Stimulated activated CD4-positive, alpha-beta T cell treated with anti-CD3 and anti-CD28 coated beads, Interleukin-12 subunit alpha, Interleukin-12 subunit beta, amount 100 ng/mL, for 24 hours (primary cell): Measurements from ENCODE around the gene PIK3C2G.
"Not testable (repeated sequence)": the region's sequence is repeated elsewhere in the genome, so short reads cannot be mapped to it uniquely, and the experiment has no call there.

Experiments used
- DNase-seq, 2 experiments: peaks; one replicate each; pipeline ENCODE4 v3.0.0-alpha.2; 2020; ENCODE audit warnings: low read depth in 2 of 2

Gene PIK3C2G

DNA sequence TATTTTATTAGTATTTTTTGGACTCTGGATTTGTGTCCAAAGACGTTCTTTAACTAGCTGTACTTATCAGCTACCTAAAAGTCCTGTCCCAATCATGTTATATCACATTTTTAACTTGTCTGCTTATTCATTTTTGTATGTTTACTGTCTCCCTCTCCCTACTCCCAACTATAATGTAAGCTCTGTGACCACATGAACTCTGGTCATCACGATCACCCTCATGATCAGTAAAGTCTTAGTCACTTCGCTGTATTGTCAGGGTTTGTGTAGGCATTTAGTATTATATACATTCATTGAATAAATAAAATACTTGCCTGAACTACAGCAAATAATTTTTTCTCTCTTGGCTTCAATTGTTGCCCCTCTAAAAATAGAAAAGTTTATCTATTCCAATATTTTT lies 211.0 kb downstream of the PIK3C2G start:
- no peak for DNase-seq

DNA sequence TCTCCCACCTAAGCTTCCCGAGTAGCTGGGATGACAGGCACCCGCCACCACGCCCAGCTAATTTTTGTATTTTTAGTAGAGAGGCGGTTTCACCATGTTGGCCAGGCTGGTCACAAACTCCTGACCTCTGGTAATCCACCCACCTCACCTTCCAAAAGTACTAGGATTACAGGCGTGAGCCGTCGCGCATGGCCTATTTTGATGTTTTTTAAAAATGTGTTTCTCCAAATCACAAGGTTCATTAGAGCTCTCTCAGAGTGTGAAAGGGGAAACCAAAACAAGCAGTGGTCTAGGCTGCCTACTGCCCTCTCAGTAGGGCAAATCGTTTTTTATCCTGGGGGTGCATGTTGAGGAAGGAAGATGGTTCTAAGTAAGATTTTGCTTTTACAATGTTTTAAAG lies 211.5 kb downstream of the PIK3C2G start:
- no peak for DNase-seq

DNA sequence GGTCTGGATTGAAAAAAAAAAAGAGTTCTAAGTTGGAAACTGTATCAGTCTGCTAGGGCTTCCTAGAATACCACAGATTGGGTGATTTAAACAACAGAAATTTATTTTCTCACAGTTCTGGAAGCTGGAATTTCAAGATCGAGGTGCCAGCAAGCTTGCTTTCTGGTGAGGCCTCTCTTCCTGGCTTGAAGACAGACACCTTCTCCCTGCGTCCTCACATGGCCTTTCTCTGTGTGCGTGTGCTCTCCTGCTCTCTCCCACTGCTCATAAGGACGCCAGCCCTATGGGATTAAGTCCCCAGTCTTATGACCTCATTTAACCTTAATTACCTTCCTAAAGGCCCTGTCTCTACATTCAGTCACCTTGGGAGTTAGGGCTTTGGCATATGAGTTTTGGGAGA lies 215.5 kb downstream of the PIK3C2G start:
- DNase-seq = no peak

DNA sequence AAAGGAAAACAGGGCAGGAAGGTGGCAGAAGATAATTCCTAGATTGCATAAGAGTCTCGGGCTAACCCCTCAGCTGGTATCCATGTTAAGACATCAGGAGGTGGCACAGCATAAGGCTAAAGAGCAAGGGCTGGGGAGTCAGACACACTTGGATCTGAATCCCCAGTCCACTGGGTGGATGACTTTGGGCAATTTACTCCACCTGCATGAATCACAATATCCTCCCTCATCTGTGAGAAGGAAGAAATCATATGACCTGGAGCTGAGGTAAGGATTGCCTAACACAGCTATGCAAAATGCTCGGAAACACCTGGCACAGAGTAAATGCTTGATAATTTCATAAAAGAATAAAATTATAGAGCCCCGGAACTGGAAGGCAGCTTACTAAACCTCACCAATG lies 217.9 kb downstream of the PIK3C2G start:
- DNase-seq = no peak

DNA sequence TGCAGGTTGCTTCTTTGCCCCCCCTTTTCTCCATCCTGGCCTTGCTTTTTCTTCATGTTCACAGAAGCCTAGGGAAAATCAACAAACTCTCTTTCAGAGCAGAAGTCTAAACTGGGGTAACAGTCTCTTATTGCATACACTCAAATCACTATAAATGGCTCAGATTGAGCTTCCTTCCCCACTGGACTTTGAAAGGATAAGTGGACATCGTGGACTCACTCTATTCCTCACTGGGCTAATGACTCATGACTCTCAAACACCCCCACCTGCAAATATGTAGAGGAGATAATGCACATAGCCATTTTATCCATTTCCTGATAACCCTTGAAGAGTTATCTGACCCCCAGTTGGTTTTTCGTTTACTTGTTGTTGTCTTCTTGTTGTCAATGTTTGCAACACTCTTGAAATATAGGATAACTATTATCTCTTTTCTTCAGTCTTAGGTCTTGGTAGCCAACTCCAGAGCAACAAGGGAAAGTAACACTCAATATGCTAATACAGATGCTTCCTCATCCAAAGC lies 221.3 kb downstream of the PIK3C2G start:
- no peak for DNase-seq

DNA sequence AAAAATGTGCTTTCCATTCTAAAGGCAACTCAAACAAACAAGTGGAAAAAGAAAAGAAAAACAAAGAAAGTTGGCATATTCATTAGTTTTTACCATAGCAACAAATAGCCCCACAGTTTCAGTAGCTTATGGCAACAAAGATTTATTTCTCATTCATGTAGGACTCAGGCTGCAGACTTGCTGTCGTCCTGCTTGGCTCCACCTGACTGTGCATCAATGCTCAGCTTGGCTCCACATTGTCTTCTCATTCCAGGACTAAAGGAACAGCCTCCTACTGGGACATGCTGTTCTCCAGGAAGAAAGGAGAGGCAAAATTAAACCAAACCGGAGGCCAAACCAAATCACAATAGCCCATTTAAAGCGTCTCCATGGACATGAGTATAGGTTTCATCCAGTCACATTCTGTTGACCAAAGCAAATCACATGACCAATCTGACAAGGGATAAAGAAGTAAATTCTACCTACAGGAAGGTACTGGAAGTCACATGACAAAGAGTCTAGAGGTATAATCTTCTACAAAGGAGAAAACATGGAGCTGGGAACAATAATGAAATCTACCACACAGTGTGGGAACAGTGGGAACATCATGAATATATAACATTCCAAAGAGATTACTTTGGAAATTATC lies 222.5 kb downstream of the PIK3C2G start:
- DNase-seq = no peak

DNA sequence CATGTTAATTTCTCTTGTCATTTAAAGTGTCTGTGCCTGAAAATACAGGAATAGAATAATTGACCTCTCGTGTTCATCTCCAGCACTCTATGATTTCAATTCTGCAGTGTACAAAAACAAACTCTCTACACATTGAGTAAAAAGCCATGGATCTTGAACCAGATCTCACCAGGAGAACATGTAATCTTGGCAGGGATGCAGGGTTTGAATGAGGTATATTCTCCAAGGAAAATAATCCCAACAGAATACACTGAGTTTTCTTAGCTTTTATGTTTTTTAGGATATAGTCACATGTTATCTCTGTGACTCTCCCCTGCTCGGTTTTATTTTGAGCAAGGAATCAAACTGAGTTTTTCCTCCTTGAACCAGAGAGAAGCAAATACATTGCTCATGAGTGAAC lies 224.7 kb downstream of the PIK3C2G start:
- no peak for DNase-seq

DNA sequence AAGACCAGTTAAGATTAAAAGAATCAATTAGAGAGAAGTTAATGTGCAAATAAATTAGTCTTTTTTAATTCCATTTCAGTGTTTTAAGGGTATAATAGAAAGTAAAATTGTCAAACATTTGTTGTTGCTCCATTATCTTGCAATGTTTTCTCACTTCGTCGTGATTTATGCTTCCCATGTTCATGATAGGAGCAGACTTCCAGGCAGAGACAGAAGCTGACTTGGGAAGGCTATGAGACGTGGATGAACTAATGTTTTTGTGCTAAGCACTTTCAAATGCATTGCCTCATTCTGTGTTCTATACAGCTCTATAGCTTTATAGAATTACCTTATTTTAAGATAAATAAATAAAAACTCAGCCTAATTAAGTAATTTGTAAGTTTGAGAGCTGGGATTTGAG lies 226.2 kb downstream of the PIK3C2G start:
- DNase-seq = no peak

DNA sequence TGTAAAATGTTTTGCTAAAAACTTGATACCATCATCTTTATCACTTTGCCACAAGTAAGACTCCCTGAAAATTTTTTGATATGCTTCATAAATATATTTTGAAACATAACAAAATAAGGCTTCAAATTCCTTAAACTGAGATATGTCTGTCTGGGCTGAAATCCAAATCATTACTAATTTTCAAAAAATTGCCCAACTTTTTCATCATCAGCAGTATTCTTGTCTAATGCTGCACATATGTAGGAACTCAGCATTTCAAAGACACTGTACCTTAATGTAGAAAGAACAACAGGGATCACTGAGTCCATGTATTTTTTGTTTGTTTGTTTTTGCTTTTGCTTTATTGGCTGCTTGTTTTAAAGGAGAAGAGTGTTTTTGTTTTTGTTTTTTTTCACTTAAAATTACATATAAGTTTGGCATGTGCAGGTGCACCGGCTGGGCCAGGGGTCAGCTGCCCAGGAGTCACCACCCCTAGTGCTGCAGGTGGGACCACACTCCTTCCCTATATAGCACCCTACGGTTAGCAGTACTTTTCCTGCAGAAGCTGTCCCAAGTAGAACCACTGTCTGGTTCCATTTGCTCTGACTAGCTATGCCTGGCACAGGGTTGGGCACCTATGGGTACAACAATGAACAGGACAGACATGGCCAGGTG lies 231.2 kb downstream of the PIK3C2G start:
- DNase-seq = no peak

DNA sequence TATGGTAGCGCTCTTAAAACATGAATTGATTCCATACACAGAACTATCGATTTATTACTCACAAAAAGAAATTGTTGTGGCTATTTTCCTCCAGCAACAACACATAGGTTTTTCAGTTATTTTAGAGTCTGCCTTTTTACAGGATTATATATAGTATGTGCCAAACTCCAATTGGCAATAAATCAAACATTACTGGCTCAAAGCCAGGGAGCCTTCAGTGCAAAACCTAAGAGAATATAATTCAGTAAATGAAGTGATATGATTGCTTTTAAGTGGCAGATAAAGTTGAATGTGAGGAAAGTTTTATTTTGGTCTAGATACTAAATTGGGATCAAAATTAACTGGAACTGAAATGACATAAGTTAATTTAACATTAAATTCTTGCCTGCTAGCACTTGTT lies 234.8 kb downstream of the PIK3C2G start:
- DNase-seq = no peak

DNA sequence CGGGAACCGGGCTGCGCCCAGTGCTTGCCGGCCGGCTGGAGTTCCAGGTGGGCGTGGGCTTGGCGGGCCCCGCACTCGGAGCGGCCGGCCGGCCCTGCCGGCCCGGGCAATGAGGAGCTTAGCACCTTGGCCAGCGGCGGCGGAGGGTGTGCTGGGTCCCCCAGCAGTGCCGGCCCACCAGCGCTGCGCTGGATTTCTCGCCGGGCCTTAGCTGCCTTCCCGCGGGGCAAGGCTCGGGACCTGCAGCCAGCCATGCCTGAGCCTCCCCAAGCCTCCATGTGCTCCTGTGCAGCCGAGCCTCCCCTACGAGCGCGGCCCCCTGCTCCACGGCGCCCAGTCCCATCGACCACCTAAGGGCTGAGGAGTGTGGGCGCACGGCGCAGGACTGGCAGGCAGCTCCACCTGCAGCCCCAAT lies 238.8 kb downstream of the PIK3C2G start:
- DNase-seq = not testable (repeated sequence)

DNA sequence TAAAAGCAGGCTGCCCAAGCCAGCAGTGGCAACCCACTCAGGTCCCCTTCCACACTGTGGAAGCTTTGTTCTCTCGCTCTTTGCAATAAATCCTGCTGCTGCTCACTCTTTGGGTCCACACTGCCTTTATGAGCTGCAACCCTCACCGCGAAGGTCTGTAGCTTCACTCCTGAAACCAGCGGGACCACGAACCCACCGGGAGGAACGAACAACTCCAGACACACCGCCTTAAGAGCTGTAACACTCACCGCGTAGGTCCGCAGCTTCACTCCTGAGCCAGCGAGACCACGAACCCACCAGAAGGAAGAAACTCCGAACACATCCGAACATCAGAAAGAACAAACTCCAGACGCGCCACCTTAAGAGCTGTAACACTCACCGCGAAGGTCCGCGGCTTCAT lies 239.4 kb downstream of the PIK3C2G start:
- DNase-seq = not testable (repeated sequence)

DNA sequence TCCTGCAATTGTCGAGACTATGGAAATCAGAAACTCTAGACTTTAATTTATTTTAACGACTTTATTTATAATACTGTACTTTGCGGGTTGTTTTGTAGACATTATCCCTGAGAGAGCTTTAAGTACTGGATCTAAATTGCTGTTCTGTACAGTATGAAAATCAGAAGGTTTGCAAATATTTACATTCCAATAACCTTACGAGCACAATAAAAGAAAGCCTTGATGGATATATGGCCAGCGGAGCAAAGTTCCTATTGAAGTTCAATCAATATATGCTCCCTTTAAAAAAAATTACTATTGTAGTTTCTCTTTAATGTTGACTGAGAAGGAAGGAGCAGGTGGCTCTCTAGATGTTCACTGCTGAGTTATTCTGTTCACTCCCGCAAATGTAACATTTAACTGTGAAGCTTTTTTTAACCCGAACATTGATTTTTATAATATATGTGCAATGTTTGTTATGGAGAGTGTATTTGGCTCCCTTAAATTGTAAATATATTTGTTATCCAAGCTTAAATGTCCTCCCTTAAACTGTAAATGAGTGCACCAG lies 241.2 kb downstream of the PIK3C2G start:
- DNase-seq = no peak

DNA sequence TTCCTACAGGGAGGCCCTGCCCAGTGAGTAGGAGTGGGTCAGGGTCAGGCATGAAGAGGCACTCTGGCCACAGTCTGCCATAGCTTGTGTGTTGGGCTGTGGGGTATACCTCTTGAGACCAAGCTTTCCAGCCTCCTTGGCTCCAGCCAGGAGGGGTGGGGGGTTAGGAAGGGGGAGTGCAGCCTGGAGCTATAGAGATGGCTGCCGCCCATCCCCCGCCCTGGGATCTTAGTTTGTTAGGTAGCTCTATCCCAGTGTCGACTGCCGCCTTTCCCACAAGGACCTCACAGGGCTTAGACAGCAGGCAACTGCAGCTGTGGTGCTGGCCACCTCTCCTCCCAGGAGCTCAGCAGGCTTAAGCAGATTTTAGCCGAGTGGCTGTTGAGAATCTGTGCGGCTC lies 260.1 kb downstream of the PIK3C2G start:
- DNase-seq = no peak

DNA sequence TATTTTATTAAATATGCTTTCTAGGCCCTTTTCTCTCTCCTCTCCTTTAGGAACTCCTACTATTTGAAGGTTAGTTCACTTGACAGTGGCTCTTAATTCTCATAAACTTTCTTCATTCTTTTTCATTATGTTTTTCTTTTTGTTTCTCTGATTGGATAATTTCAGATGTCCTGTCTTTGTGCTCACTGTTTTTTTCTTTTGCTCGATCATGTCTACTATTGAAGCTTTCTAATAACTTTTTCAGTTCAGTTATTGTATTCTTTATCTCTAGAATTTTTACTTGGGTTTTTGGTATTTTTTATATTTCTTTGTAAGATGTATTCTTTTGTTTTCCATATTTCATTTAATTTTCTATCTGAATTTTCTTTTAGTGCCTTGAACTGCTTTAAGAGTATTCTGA lies 261.5 kb downstream of the PIK3C2G start:
- DNase-seq = no peak

DNA sequence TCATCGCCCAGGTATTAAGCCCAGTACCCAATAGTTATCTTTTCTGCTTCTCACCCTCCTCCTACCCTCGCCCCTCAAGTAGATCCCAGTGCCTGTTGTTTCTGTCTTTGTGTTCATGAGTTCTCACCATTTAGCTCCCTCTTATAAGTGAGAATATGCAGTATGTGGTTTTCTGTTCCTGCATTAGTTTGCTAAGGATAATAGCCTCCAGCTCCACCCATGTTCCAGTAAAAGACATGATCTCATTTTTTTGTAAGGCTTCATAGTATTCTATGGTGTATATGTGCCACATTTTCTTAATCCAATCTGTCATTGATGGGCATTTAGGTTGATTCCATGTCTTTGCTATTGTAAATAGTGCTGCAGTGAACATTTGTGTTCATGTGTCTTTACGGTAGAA lies 281.2 kb downstream of the PIK3C2G start:
- DNase-seq = not testable (repeated sequence)

DNA sequence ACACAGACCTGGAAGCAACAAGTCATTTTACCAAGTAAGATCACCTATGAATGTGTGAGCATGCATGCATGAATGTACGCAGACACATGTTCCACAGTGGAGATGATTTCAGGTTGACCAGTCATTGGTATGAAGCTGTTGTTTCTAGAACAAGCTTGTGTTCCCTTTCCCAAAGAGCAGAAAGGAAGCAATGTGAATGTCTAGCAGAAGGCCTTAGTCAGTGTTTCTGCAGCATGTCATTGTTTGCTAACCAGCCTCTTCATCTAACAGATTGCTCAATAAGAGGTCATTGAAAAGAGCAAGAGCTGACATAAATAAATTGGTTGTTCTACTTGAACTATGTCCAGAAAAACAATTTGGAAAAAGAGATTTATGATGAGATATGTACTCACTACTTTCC lies 285.1 kb downstream of the PIK3C2G start:
- no peak for DNase-seq

DNA sequence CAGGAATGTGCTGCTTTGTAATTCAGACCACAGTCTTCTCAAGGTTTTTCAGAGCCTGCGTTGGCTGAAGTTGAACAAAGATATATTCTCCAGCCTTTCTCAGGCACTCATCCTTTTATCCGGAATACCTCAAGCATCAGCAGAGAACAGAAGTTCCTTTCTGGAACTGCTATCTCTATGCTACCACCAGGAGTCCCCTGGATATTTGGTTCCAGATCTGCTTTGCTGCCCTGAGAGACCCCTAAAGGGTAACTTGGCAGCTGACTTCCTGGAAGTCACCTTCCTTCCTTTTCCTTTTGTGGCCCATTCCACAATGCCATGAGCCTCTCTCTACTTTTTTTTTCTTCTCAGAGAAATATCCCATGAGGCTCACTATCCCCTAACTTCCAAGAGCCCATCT lies 288.3 kb downstream of the PIK3C2G start:
- no peak for DNase-seq

DNA sequence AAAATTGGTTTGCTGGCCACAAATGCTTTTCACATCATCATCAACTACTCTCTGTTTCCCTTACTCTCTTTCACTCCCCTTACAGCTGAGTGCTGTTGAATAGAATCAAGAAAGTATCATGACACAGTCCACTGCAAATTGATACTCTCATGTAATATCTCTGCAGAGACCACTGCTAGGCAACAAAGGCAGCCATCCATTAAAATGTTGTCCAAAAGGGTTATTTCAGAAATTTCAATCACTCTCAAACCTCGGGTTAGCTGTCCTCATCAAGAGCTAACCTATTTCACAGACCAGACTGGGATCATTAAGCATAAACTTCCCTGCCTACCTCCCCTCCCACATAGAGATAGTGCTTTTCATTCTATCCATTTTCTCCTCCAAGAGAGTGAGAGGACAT lies 289.8 kb downstream of the PIK3C2G start:
- DNase-seq = no peak

DNA sequence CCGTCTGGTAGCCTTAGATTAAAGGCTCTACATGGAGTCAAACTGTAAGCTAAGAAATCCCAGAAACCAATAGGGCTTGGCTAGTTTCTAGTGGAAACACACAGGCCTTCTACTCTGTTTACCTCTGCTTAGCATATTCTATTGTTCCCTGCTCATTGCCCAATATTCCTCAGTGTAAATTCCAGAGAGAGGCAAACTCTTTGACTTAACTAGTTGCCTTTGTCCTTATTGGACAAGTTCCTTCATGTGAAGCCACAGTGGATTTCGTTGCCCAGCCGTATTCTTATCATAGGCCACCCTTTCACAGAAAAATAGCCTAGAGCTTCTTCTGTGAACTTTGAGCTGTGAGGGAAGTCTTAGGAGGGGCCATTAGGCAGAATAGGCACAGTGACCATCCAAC lies 290.4 kb downstream of the PIK3C2G start:
- no peak for DNase-seq

DNA sequence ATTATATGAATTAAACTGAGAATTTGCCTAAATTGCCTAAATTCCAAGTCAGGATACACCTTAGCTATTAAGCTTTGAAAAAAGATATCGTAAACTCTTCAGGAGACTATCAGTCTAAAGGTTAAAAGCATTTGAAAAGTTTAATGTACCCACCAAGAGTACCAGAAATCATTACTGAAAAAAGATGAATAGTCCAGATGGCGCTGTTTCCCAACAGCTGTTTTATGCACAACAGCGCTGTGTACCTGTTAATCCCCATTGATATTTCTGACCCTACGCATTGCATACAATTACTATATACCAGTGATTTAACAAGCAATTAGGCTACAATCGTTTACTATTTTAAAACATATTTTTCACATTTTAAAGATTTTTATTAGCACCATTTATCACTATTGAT lies 291.5 kb downstream of the PIK3C2G start:
- no peak for DNase-seq

DNA sequence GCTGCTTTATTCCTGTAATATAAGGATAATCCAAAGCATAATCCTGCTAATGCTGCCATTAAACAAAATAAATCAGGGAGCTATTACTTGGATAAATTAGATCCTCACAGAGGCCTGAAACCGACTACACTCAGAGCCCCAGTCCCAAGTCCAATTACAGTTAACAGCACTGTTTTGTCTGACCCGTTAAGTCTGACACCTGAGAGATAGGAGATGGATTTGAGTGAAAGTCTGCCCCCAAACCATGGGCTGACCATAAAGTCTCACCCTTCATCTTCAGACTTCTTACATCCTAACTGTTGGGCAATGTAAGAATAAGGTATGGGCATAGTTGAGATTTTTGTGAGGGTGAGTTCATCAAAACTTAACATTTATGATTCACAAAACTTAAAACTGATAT lies 294.8 kb downstream of the PIK3C2G start:
- no peak for DNase-seq

DNA sequence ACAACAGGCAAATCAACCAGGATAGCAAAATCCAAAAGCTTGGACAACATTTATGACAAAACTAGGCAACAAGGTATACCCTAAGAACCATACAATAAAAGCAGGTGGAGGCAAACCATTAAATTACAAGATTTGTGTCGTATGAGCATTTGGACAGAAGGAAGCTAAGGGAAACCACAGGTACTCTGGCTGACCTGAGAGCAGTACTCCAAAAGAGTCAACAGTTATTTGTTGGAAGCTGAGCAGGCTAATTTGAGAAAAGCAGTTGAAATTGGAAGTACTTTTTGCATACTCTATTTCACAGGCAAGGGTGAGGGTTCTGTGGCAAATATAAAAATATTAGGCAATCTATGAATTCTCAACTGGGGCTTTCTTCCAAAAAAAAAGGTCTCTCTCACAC lies 297.9 kb downstream of the PIK3C2G start:
- DNase-seq = no peak
